HepG2 (cell line): ENCODE measurements around the gene DNASE1. TPM values are rescaled to one million over a fixed set of nuclear protein-coding genes. Genes with fewer than 3 reads are reported as not detected.

Experiments
- ATF7 ChIP-seq, 2 experiments: fragments of 450-650 bp in 1 of 2; sonication (generic) in 1 of 2; formaldehyde crosslinking in 1 of 2; IDR thresholded peaks; 2 replicates each; pipeline versions ENCODE4 v1.4.0 to v1.6.1; 2016 to 2020; ENCODE audit warnings: antibody characterized with exemption in 1 of 2, mild to moderate bottlenecking in 1 of 2, missing genetic modification reagents in 1 of 2
- CBX1 ChIP-seq: IDR thresholded peaks from one replicate; pipeline ENCODE4 v1.6.1; 2016; ENCODE audit warnings: antibody characterized with exemption, low read depth
- CENPX ChIP-seq: sonication (generic); formaldehyde crosslinking; IDR thresholded peaks from 2 replicates; pipeline ENCODE4 v1.9.0; 2021; ENCODE audit warnings: mild to moderate bottlenecking, missing genetic modification reagents, moderate library complexity
- FOXC1 ChIP-seq: sonication (generic); formaldehyde crosslinking; IDR thresholded peaks from 2 replicates; pipeline ENCODE4 v1.8.0; 2022; ENCODE audit warnings: mild to moderate bottlenecking, missing genetic modification reagents, borderline replicate concordance
- GABPA ChIP-seq, 2 experiments: IDR thresholded peaks; 2 replicates each; pipeline ENCODE4 v1.6.1; 2011 to 2016; ENCODE audit warnings: low read depth in 2 of 2, low read length in 1 of 2, missing biosample characterization in 1 of 2, missing genetic modification characterization in 1 of 2
- GATAD2A ChIP-seq: IDR thresholded peaks from 2 replicates; pipeline ENCODE4 v1.6.1; 2016
- KAT7 ChIP-seq: IDR thresholded peaks from 2 replicates; pipeline ENCODE4 v1.6.1; 2018; ENCODE audit warnings: borderline replicate concordance, missing compliant biosample characterization
- KLF6 ChIP-seq: IDR thresholded peaks from 2 replicates; pipeline ENCODE4 v1.8.0; 2016; ENCODE audit warnings: missing biosample characterization, missing genetic modification reagents
- KMT2A ChIP-seq: sonication (generic); formaldehyde crosslinking; IDR thresholded peaks from 2 replicates; pipeline ENCODE4 v1.4.0; 2020; ENCODE audit warnings: missing genetic modification reagents
- MBNL3 ChIP-seq: fragments of 250-450 bp; sonication (Bioruptor Pico); conservative IDR thresholded peaks from 2 replicates; pipeline ENCODE4 v1.8.0; 2022; ENCODE audit warnings: mild to moderate bottlenecking, inconsistent platforms
- MTF1 ChIP-seq: sonication (generic); formaldehyde crosslinking; IDR thresholded peaks from 2 replicates; pipeline ENCODE4 v1.5.0; 2020; ENCODE audit warnings: missing genetic modification reagents
- NKX3-1 ChIP-seq: sonication (generic); formaldehyde crosslinking; IDR thresholded peaks from 2 replicates; pipeline ENCODE4 v1.5.0; 2020; ENCODE audit warnings: missing genetic modification reagents
- PHF21A ChIP-seq: sonication (generic); formaldehyde crosslinking; IDR thresholded peaks from 2 replicates; pipeline ENCODE4 v1.5.0; 2020; ENCODE audit warnings: mild to moderate bottlenecking, missing genetic modification reagents
- RFXANK ChIP-seq: IDR thresholded peaks from 2 replicates; pipeline ENCODE4 v1.6.1; 2016
- RNF2 ChIP-seq: fragments of 450-650 bp; conservative IDR thresholded peaks from 2 replicates; pipeline ENCODE4 v1.6.1; 2016; ENCODE audit warnings: low read depth
- SMARCC2 ChIP-seq: fragments of 450-650 bp; IDR thresholded peaks from 2 replicates; pipeline ENCODE4 v1.6.1; 2017; ENCODE audit warnings: antibody characterized with exemption, mild to moderate bottlenecking
- STAT5B ChIP-seq: sonication (generic); formaldehyde crosslinking; IDR thresholded peaks from 2 replicates; pipeline ENCODE4 v1.4.0; 2020; ENCODE audit warnings: missing genetic modification reagents
- TAF15 ChIP-seq: fragments of 200-400 bp; formaldehyde crosslinking; IDR thresholded peaks from one replicate; pipeline ENCODE4 v1.6.1; 2018; ENCODE audit warnings: mild to moderate bottlenecking, low read depth, low read length; ENCODE audit not compliant: poor library complexity, severe bottlenecking
- TMF1 ChIP-seq: sonication (generic); formaldehyde crosslinking; IDR thresholded peaks from 2 replicates; pipeline ENCODE4 v1.8.1; 2022; ENCODE audit warnings: low read depth, missing genetic modification reagents
- TOPORS ChIP-seq: sonication (generic); formaldehyde crosslinking; IDR thresholded peaks from 2 replicates; pipeline ENCODE4 v1.8.0; 2023; ENCODE audit warnings: mild to moderate bottlenecking, missing genetic modification reagents
- XRCC5 ChIP-seq: fragments of 200-400 bp; formaldehyde crosslinking; optimal IDR thresholded peaks from 2 replicates; pipeline ENCODE3; 2017; ENCODE audit warnings: mild to moderate bottlenecking, low read length
- ZBTB25 ChIP-seq: IDR thresholded peaks from 2 replicates; pipeline ENCODE4 v1.6.1; 2018; ENCODE audit warnings: missing genetic modification reagents
- ZFYVE20 ChIP-seq: sonication (generic); formaldehyde crosslinking; IDR thresholded peaks from 2 replicates; pipeline ENCODE4 v1.8.0; 2023; ENCODE audit warnings: low read depth, mild to moderate bottlenecking, moderate library complexity, missing genetic modification reagents, borderline replicate concordance
- ZNF225 ChIP-seq: sonication (generic); formaldehyde crosslinking; IDR thresholded peaks from 2 replicates; pipeline ENCODE4 v1.4.0; 2020; ENCODE audit warnings: mild to moderate bottlenecking, missing genetic modification reagents
- ZNF446 ChIP-seq: sonication (generic); formaldehyde crosslinking; IDR thresholded peaks from 2 replicates; pipeline ENCODE4 v1.5.0; 2020; ENCODE audit warnings: mild to moderate bottlenecking, missing genetic modification reagents
- ZNF501 ChIP-seq: sonication (generic); formaldehyde crosslinking; IDR thresholded peaks from 2 replicates; pipeline ENCODE4 v1.5.1; 2020; ENCODE audit warnings: mild to moderate bottlenecking, moderate library complexity, missing genetic modification reagents
- ZNF574 ChIP-seq: sonication (generic); formaldehyde crosslinking; IDR thresholded peaks from 2 replicates; pipeline ENCODE4 v1.4.0; 2020; ENCODE audit warnings: missing genetic modification reagents
- ZNF704 ChIP-seq: sonication (generic); formaldehyde crosslinking; IDR thresholded peaks from 2 replicates; pipeline ENCODE4 v1.8.1; 2023; ENCODE audit warnings: mild to moderate bottlenecking, inconsistent platforms, moderate library complexity, missing genetic modification reagents, borderline replicate concordance
- polyA plus RNA-seq, 8 experiments: library from polyadenylated mRNA; depleted of rRNA in 3 of 8; stranded (reverse) in 7 of 8; unstranded in 1 of 8; fragments of >200 nt; fragmentation: Illumina TruSeq in 4 of 8; extraction: Trizol in 4 of 8; gene quantifications; 2 replicates each; pipeline versions ENCODE4 v1.2.1 to v1.2.3, GENCODE V29; 2011 to 2016; ENCODE audit warnings: low read depth in 4 of 8, missing spikeins in 1 of 8, mixed read lengths in 1 of 8; ENCODE audit not compliant: insufficient read depth in 1 of 8
- total RNA-seq, 5 experiments: library from RNA; depleted of rRNA; stranded (reverse); fragments of >200 nt; fragmentation: Illumina TruSeq; extraction: Trizol; gene quantifications; 2 replicates each; pipeline ENCODE4 v1.2.3, GENCODE V29; 2016; ENCODE audit warnings: low read depth in 1 of 5

Gene DNASE1
- total and polyA plus RNA-seq, 2 of the 13 experiments (the other 11 are each of a cell fraction or from before 2014, with no cell fraction given): 7.1 to 11.1 TPM

GRCh38 chr16:3696425-3697218 is 42.1 kb downstream of the DNASE1 start (continued):
- TF ChIP-seq ZNF704 (no peak), FOXC1 (CRISPR knock-in tag) (no peak), GABPA (IDR thresholded peaks at IDR 0.05; ENCODE audit: low read depth, low read length) (no peak), GABPA (CRISPR knock-in tag; IDR thresholded peaks at IDR 0.05; ENCODE audit: low read depth) (no peak), TAF15 (no peak), ZNF446 (CRISPR knock-in tag) (no peak), CENPX (CRISPR knock-in tag) (no peak), PHF21A (no peak), SMARCC2 (no peak), ATF7 (IDR thresholded peaks at IDR 0.05) (no peak), ATF7 (CRISPR knock-in tag; IDR thresholded peaks at IDR 0.05) (no peak), GATAD2A (CRISPR knock-in tag) (no peak), ZNF501 (CRISPR knock-in tag) (no peak), TMF1 (0 out of 2 replicates have a peak, but pooled peaks have one; percentile 10), MBNL3 (CRISPR knock-in tag) (no peak), ZFYVE20 (CRISPR knock-in tag) (no peak), MTF1 (no peak), TOPORS (CRISPR knock-in tag) (no peak), XRCC5 (no peak), NKX3-1 (CRISPR knock-in tag) (no peak), ZBTB25 (0 out of 2 replicates have a peak, but pooled peaks have one; percentile 28), KAT7 (peak; percentile 33; the same call in 1 of the 2 replicates), STAT5B (CRISPR knock-in tag) (no peak), ZNF574 (CRISPR knock-in tag) (no peak), KMT2A (CRISPR knock-in tag) (no peak), CBX1 (no peak), RFXANK (no peak), KLF6 (no peak), ZNF225 (CRISPR knock-in tag) (no peak), RNF2 (no peak)
